ENCODE measurements around the gene MAX. TPM values are rescaled to one million over a fixed set of nuclear protein-coding genes. Genes with fewer than 3 reads are reported as not detected.

The MAX gene
- total RNA-seq, 1 experiment from 2014 or later = 83.6 TPM

- no peaks in the 10 kb centered on the region for H3K36me3 Mint-ChIP-seq (ENCODE audit: insufficient read depth, unreplicated experiment)
- no peaks in the 10 kb centered on the region for H3K4me1 Mint-ChIP-seq (ENCODE audit: low read depth, unreplicated experiment)
- DNase-seq = no peak
- TF ChIP-seq CTCF (IDR thresholded peaks at IDR 0.05; ENCODE audit: unreplicated experiment) = no peak
- no peak overlapping the region for H3K4me3 Mint-ChIP-seq (ENCODE audit: low read depth, unreplicated experiment)
- no peaks in the 10 kb centered on the region for H3K27me3 Mint-ChIP-seq (ENCODE audit: unreplicated experiment)
- intact Hi-C loops (cut with micrococcal nuclease; ENCODE audit: unreplicated experiment) = no loop called here
- BruUV-seq (replicated peaks) = no TSS peak
- CTCF ChIA-PET = no interaction called here
- H3K9me3 Mint-ChIP-seq (ENCODE audit: low read depth, unreplicated experiment) = no peaks in the 10 kb centered on the region
- no peak overlapping the region for H3K27ac Mint-ChIP-seq (ENCODE audit: unreplicated experiment)
Observed at GRCh38 chr14:65025818-65026217, 76.5 kb downstream of the MAX start.

Small RNA genes within 50 kb of the gene (microRNA-seq; reads per million reads assigned to microRNA genes)
- gene MIR4706 = 1.4 reads per million

Other genes with a start within 250 kb of the MAX start
- 0.05 TPM in 1 of 2 replicates, not detected in the other for gene SPTB, start 222.6 kb downstream of the MAX start, total RNA-seq (2022)
- 48.5 and 48.8 TPM in 2 replicates for gene CHURC1, start 188.1 kb downstream of the MAX start, total RNA-seq (2022)
- 188 and 260 TPM in 2 replicates for gene GPX2, start 159.8 kb downstream of the MAX start, total RNA-seq (2022)
- 20.7 and 22.8 TPM in 2 replicates for gene RAB15, start 130.2 kb downstream of the MAX start, total RNA-seq (2022)
- gene FNTB, start 115.6 kb downstream of the MAX start, total RNA-seq (2022) = 15.0 and 17.6 TPM in 2 replicates